ENCODE data around the gene SYNDIG1L.
"Not testable (repeated sequence)": the region's sequence is repeated elsewhere in the genome, so short reads cannot be mapped to it uniquely, and the experiment has no call there.

SYNDIG1L gene

DNA sequence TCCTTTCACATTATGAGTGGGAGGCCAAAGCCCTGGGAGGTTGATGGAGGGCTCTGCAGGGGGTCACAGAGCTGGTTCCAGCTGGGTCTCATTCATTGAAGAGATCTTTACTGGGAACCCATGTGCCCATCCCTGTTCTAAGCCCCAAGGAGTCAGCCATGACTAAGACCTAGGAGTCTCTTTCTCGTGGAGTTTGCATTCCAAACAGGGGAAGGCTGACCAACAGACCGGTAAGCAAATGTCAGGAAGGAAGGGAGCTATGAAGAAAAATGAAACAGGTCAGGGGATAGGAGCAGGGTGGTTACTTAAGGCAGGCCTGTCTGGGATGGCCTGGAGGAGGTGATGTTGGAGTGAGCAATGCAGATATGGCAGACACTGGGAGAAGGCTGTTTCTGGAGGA lies 31.5 kb downstream of the SYNDIG1L start:
- H3K4me3 ChIP-seq (ENCODE audit: low read depth, low read length) = no peak overlapping the region
- TF ChIP-seq, protein P1, sequence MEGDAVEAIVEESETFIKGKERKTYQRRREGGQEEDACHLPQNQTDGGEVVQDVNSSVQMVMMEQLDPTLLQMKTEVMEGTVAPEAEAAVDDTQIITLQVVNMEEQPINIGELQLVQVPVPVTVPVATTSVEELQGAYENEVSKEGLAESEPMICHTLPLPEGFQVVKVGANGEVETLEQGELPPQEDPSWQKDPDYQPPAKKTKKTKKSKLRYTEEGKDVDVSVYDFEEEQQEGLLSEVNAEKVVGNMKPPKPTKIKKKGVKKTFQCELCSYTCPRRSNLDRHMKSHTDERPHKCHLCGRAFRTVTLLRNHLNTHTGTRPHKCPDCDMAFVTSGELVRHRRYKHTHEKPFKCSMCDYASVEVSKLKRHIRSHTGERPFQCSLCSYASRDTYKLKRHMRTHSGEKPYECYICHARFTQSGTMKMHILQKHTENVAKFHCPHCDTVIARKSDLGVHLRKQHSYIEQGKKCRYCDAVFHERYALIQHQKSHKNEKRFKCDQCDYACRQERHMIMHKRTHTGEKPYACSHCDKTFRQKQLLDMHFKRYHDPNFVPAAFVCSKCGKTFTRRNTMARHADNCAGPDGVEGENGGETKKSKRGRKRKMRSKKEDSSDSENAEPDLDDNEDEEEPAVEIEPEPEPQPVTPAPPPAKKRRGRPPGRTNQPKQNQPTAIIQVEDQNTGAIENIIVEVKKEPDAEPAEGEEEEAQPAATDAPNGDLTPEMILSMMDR (IDR thresholded peaks at IDR 0.05; ENCODE audit: low read depth, low read length) = no peak

DNA sequence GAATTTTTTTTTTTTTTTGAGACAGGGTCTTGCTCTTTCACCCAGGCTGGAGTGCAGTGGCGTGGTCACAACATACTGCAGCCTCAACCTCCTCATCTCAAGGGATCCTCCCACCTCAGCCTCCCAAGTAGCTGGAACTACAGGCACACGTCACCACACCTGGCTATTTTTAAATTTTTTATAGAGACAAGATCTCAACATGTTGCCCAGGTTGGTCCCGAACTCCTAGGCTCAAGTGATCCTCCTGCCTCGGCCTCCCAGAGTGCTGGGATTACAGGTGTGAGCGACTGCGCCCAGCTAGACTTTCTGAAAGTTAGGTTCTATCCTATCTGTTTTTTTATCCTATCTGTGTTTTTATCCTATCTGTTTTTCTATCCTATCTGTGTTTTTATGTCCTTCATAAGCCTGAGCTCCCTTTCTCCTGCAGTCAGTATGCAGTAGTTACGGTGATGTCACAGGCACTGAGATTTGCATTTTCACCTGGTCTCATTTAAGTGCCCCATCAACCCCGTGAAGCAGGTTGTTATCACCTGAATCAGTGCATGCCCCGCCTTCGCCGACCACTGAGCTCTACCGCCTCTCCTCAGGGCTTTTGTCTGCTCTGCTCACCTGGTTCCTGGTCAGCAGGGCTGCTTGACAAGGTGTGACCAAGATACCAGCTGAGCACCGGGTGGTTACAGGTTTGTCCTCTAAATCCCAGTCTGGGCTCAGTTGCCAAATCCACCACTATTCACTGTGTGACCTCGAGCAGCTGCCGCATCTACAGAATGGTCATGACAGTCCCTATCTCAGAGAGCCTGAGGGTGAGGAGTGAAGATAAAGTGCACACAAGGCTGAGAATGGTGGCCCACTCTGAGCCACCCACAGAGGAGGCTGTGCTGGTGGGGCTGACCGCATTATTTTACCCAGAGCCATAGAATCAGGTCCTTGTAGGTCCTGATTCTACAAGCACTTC lies 33.1 kb downstream of the SYNDIG1L start:
- H3K4me3 ChIP-seq (ENCODE audit: low read depth, low read length) = no peak overlapping the region
- TF ChIP-seq, protein P1 (IDR thresholded peaks at IDR 0.05; ENCODE audit: low read depth, low read length) = no peak

DNA sequence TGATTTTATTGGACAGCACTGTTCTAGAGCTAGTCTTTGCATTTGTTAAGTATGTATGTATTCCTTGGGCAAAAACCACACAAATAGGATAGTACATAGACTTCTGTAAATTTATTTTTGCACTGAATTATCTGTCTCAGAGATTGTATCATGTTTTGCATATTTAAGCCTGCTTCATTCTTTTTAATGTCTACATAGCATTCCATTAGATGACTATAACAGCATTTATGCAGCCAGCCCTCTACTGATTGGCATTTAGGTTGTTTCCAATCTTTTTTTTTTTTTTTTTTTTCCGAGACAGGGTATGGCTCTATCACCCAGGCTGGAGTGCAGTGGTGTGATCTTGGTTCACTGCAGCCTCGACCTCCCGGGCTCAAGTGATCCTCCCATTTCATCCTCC lies 34.5 kb downstream of the SYNDIG1L start:
- TF ChIP-seq, protein P1 (IDR thresholded peaks at IDR 0.05; ENCODE audit: low read depth, low read length) = no peak

DNA sequence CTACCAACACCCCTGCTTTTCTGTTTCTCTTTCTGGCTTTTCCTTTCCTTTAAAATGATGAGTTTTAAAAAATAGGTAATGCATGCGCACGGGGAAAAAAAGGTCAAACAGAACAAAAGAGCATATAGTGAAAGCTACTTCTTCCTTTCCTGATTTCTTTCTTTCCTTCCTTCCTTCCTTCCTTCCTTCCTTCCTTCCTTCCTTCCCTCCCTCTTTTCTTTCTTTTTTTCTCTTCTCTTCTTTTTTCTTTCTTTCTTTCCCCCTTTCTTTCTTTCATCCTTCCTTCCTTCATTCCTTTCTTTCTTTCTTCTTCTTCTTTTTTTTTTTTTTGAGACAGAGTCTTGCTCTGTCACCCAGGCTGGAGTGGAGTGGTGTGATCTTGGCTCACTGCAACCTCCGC lies 35.5 kb downstream of the SYNDIG1L start:
- not testable (repeated sequence) for H3K4me3 ChIP-seq (ENCODE audit: low read depth, low read length)

More for the DNA sequence above, 34.5 kb downstream of the SYNDIG1L start:
- H3K4me3 ChIP-seq (ENCODE audit: low read depth, low read length) = no peak overlapping the region

DNA sequence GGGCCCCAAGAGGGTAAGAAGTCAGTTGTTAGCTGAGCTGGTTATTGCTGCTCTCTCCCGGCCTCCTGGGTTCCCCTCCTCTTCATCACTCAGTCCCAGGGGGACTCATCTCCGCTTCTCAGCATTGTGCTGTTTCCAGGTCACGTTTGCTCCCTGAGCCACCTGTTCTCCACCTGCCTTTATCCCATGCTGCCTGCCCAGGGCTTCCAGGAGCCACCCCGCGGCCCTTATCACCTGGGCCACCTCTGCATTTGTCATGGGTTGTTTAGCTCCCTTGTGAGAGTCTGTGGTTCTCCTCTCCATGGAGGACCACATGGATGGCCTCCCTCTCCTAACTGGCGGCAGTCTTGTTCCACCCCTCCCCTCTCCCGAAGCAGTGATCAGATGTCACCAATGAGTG lies 36.0 kb downstream of the SYNDIG1L start:
- H3K4me3 ChIP-seq (ENCODE audit: low read depth, low read length) = no peak overlapping the region
- TF ChIP-seq, protein P1 (IDR thresholded peaks at IDR 0.05; ENCODE audit: low read depth, low read length) = no peak

DNA sequence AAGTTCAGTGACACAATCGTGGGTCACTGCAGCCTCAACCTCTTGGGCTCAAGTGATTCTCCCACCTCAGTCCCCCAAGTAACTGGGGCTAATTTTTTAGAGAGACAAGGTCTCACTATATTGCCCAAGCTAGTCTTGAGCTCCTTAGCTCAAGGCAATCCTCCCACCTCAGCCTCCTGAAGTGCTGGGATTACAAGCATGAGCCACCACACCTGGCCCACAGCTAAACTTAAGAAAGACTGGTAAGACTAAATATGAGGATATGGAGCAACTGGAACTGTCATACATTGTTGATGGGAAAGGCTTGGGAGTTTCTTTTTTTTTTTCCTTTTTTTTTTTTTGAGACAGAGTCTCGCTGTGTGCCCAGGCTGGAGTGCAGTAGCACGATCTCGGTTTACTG lies 43.8 kb downstream of the SYNDIG1L start:
- H3K4me3 ChIP-seq (ENCODE audit: low read depth, low read length) = no peak overlapping the region
- TF ChIP-seq, protein P1 (IDR thresholded peaks at IDR 0.05; ENCODE audit: low read depth, low read length) = no peak

DNA sequence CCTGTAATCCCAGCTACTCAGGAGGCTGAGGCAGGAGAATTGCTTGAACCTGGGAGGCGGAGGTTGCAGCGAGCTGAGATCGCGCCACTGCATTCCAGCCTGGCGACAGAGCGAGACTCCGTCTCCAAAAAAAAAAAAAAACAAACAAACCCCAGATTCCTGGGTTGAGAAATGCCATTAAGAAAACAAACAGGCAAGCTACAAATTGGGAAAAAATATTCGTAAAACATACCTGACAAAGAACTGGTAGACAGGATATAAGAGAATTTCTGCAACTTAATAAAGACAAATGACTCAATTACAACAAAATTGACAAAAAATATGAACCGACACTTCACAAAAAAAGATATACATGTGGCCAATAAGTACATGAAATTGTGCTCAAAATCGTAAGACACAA lies 44.4 kb downstream of the SYNDIG1L start:
- H3K4me3 ChIP-seq (ENCODE audit: low read depth, low read length) = not testable (repeated sequence)

DNA sequence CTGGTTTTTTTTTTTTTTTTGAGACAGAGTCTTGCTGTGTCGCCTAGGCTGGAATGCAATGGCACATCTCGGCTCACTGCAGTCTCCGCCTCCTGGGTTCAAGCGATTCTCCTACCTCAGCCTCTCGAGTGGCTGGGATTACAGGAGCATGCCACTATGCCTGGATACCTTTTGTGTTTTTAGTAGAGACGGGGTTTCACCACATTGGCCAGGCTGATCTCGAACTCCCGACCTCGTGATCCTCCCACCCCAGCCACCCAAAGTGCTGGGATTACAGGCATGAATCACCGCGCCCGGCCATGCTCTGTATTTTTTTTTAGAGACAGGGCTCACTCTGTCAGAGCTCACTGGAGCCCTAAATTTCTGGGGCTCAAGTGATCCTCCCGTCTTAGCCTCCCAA lies 45.2 kb downstream of the SYNDIG1L start:
- TF ChIP-seq, protein P1 (IDR thresholded peaks at IDR 0.05; ENCODE audit: low read depth, low read length) = no peak
- no peak overlapping the region for H3K4me3 ChIP-seq (ENCODE audit: low read depth, low read length)
